B cell (primary cell): ENCODE measurements around the gene GPX6.

Experiments used
- EZH2 ChIP-seq: IDR thresholded peaks from 2 replicates; pipeline ENCODE4 v1.6.1; 2012; ENCODE audit warnings: borderline replicate concordance, low read depth, mild to moderate bottlenecking, moderate library complexity, low read length; ENCODE audit not compliant: insufficient read depth, poor library complexity, severe bottlenecking
- TF ChIP-seq, protein P1 (sequence below): fragments of 200-600 bp; IDR thresholded peaks from one replicate; pipeline ENCODE4 v1.8.0; 2022; ENCODE audit warnings: antibody characterized with exemption, mild to moderate bottlenecking

- TF ChIP-seq, protein P1, sequence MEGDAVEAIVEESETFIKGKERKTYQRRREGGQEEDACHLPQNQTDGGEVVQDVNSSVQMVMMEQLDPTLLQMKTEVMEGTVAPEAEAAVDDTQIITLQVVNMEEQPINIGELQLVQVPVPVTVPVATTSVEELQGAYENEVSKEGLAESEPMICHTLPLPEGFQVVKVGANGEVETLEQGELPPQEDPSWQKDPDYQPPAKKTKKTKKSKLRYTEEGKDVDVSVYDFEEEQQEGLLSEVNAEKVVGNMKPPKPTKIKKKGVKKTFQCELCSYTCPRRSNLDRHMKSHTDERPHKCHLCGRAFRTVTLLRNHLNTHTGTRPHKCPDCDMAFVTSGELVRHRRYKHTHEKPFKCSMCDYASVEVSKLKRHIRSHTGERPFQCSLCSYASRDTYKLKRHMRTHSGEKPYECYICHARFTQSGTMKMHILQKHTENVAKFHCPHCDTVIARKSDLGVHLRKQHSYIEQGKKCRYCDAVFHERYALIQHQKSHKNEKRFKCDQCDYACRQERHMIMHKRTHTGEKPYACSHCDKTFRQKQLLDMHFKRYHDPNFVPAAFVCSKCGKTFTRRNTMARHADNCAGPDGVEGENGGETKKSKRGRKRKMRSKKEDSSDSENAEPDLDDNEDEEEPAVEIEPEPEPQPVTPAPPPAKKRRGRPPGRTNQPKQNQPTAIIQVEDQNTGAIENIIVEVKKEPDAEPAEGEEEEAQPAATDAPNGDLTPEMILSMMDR = no peak
- TF ChIP-seq EZH2 = no peak
Measured at GRCh38 chr6:28534306-28534705, 18.7 kb upstream of the GPX6 start.
